Measurements from ENCODE around the gene KBTBD13.

Gene KBTBD13

GRCh38 chr15:65032801-65033537, 43.6 kb upstream of the KBTBD13 start:
- H3K36me3 ChIP-seq (ENCODE audit: control insufficient read depth in 4 of 4, insufficient read depth in 4 of 4, low read length in 3 of 4) = no peaks in the 10 kb centered on the region

DNA sequence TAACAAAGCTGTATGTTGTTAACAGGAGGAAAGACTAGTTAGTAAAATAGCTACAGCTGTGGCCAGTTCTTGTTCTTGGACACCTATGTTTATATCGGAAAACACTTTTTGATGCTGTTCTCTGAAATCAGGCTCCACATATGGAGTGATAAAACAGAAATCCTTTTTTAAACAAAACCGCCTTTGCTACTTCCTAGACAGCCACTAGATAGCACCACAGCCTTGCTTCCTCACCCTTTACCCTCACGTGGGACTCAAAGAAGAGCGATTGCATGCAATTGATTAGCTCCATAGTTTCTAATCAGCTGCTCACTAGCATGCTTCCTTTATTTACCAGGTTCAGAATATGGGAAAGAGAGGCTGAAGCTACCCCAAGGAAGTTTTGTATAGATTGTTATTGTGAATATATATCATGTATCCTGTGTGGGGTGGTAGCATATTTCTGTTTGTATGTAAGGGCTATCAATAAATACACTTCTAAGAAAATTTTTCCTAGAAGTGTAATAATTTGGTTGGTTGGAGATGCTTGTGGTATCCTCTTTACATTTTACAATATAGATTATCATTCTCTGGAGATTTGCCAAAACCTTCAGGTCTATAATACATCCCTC, 42.8 kb upstream of the KBTBD13 start:
- no peak overlapping the region for H3K27ac ChIP-seq (ENCODE audit: insufficient read depth in 1 of 2, low read depth in 1 of 2, low read length in 2 of 2, poor library complexity in 1 of 2, severe bottlenecking in 2 of 2)
- no peaks in the 10 kb centered on the region for H3K36me3 ChIP-seq (ENCODE audit: control insufficient read depth in 4 of 4, insufficient read depth in 4 of 4, low read length in 3 of 4)
- CTCF ChIA-PET = interaction anchor here (0.7 to 4.0 kb wide), 17 partner anchors 9 to 265 kb away, joined by 3 to 31 read pairs (median 4); partner anchors contain the start of genes KBTBD13 and SLC51B
- H3K9me3 ChIP-seq (ENCODE audit: control extremely low read depth in 1 of 5, control insufficient read depth in 4 of 5, insufficient read depth in 2 of 5, low read depth in 1 of 5, low read length in 4 of 5) = no peaks in the 10 kb centered on the region
- peaks cover 2 to 16% (median 9%) of the 10 kb centered on the region in 4 experiments for H3K4me1 ChIP-seq (ENCODE audit: control extremely low read depth in 1 of 4, control insufficient read depth in 4 of 4, insufficient read depth in 4 of 4, low read length in 3 of 4)
- H3K27me3 ChIP-seq (replicated peaks in 2 of 5; ENCODE audit: control insufficient read depth in 4 of 5, insufficient read depth in 5 of 5, low read length in 4 of 5) = peaks cover 0 to 3% (median 0%) of the 10 kb centered on the region in 5 experiments
- POLR2A ChIA-PET = interaction anchor here (0.5 kb wide), 1 partner anchor 31 kb away, joined by 3 read pairs; no protein-coding TSS in a partner anchor
- 0% methylated on average over 3 of the region's 4 CpGs for WGBS (ENCODE audit: insufficient coverage)
- peak; percentile 53 to 58 (median 56) for DNase-seq
- peak overlapping the region in 1 of 7 experiments; percentile 50 for H3K4me3 ChIP-seq (ENCODE audit: control insufficient read depth in 1 of 7, extremely low read depth in 1 of 7, insufficient read depth in 4 of 7, low read depth in 2 of 7, low read length in 6 of 7)

More at GRCh38 chr15:65032801-65033537, 43.6 kb upstream of the KBTBD13 start:
- ChIA-PET CTCF (interaction anchor here (1.1 to 4.0 kb wide), 11 partner anchors 9 to 70 kb away, joined by 3 to 31 read pairs (median 6); partner anchors contain the start of gene KBTBD13), POLR2A (no interaction called here)
- H3K4me1 ChIP-seq (ENCODE audit: control extremely low read depth in 1 of 4, control insufficient read depth in 4 of 4, insufficient read depth in 4 of 4, low read length in 3 of 4) = peaks cover 5 to 24% (median 17%) of the 10 kb centered on the region in 4 experiments
- peaks cover 0 to 3% (median 0%) of the 10 kb centered on the region in 5 experiments for H3K27me3 ChIP-seq (replicated peaks in 2 of 5; ENCODE audit: control insufficient read depth in 4 of 5, insufficient read depth in 5 of 5, low read length in 4 of 5)
- no peaks in the 10 kb centered on the region for H3K9me3 ChIP-seq (ENCODE audit: control extremely low read depth in 1 of 5, control insufficient read depth in 4 of 5, insufficient read depth in 2 of 5, low read depth in 1 of 5, low read length in 4 of 5)
- peak; percentile 66 to 75 (median 74) for DNase-seq
- H3K27ac ChIP-seq (ENCODE audit: insufficient read depth in 1 of 2, low read depth in 1 of 2, low read length in 2 of 2, poor library complexity in 1 of 2, severe bottlenecking in 2 of 2) = no peak overlapping the region
- peak overlapping the region in 1 of 7 experiments; percentile 50 for H3K4me3 ChIP-seq (ENCODE audit: control insufficient read depth in 1 of 7, extremely low read depth in 1 of 7, insufficient read depth in 4 of 7, low read depth in 2 of 7, low read length in 6 of 7)
- WGBS (ENCODE audit: insufficient coverage) = 39% methylated on average over 11 of the region's 13 CpGs

GRCh38 chr15:65034719-65035118, 41.8 kb upstream of the KBTBD13 start:
- POLR2A ChIA-PET = no interaction called here
- H3K4me3 ChIP-seq (ENCODE audit: control insufficient read depth in 1 of 7, extremely low read depth in 1 of 7, insufficient read depth in 4 of 7, low read depth in 2 of 7, low read length in 6 of 7) = no peak overlapping the region
- H3K27ac ChIP-seq (ENCODE audit: insufficient read depth in 1 of 2, low read depth in 1 of 2, low read length in 2 of 2, poor library complexity in 1 of 2, severe bottlenecking in 2 of 2) = no peak overlapping the region
- H3K9me3 ChIP-seq (ENCODE audit: control extremely low read depth in 1 of 5, control insufficient read depth in 4 of 5, insufficient read depth in 2 of 5, low read depth in 1 of 5, low read length in 4 of 5) = no peaks in the 10 kb centered on the region
- H3K36me3 ChIP-seq (ENCODE audit: control insufficient read depth in 4 of 4, insufficient read depth in 4 of 4, low read length in 3 of 4) = no peaks in the 10 kb centered on the region
- H3K27me3 ChIP-seq (replicated peaks in 2 of 5; ENCODE audit: control insufficient read depth in 4 of 5, insufficient read depth in 5 of 5, low read length in 4 of 5) = peaks cover 0 to 3% (median 0%) of the 10 kb centered on the region in 5 experiments
- DNase-seq = no peak
- 98% methylated on average over 10 of the region's 11 CpGs for WGBS (ENCODE audit: insufficient coverage)
- CTCF ChIA-PET = interaction anchor here (0.7 to 4.0 kb wide), 12 partner anchors 8 to 348 kb away, joined by 3 to 31 read pairs (median 4); partner anchors contain the start of genes KBTBD13 and SLC51B
- peaks cover 2 to 14% (median 7%) of the 10 kb centered on the region in 4 experiments for H3K4me1 ChIP-seq (ENCODE audit: control extremely low read depth in 1 of 4, control insufficient read depth in 4 of 4, insufficient read depth in 4 of 4, low read length in 3 of 4)

DNA sequence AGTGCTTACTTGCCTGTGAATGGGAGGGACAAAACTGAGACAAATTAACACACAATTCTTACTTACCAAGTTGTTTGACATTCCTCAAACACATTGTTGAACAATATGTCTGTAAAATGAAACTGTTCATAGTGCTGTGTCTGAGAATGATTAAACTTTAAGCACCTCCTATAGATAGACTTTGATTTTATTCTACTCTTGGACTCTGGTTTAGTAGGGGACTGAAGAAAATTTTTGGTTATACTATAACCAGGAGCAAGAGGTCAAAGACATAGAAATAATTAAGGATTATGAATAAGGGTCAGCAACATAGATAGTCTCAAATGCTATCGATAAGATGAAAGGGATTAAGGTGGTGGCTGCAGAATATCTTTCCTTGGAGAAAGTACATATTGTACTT, 39.2 kb upstream of the KBTBD13 start:
- DNase-seq = no peak
- ChIA-PET POLR2A (no interaction called here), CTCF (interaction anchor here (0.7 kb wide), 1 partner anchor 278 kb away, joined by 3 read pairs; no protein-coding TSS in a partner anchor)
- peaks cover 0 to 1% (median 0%) of the 10 kb centered on the region in 5 experiments for H3K27me3 ChIP-seq (replicated peaks in 2 of 5; ENCODE audit: control insufficient read depth in 4 of 5, insufficient read depth in 5 of 5, low read length in 4 of 5)
- H3K27ac ChIP-seq (ENCODE audit: insufficient read depth in 1 of 2, low read depth in 1 of 2, low read length in 2 of 2, poor library complexity in 1 of 2, severe bottlenecking in 2 of 2) = no peak overlapping the region
- H3K4me1 ChIP-seq (ENCODE audit: control extremely low read depth in 1 of 4, control insufficient read depth in 4 of 4, insufficient read depth in 4 of 4, low read length in 3 of 4) = peaks cover 2 to 12% (median 7%) of the 10 kb centered on the region in 4 experiments
- WGBS (ENCODE audit: insufficient coverage) = no CpG with 5 or more reads among the region's 1 CpG
- H3K36me3 ChIP-seq (ENCODE audit: control insufficient read depth in 4 of 4, insufficient read depth in 4 of 4, low read length in 3 of 4) = no peaks in the 10 kb centered on the region
- no peaks in the 10 kb centered on the region for H3K9me3 ChIP-seq (ENCODE audit: control extremely low read depth in 1 of 5, control insufficient read depth in 4 of 5, insufficient read depth in 2 of 5, low read depth in 1 of 5, low read length in 4 of 5)
- H3K4me3 ChIP-seq (ENCODE audit: control insufficient read depth in 1 of 7, extremely low read depth in 1 of 7, insufficient read depth in 4 of 7, low read depth in 2 of 7, low read length in 6 of 7) = no peak overlapping the region

- no peaks in the 10 kb centered on the region for H3K36me3 ChIP-seq (ENCODE audit: control insufficient read depth in 4 of 4, insufficient read depth in 4 of 4, low read length in 3 of 4)
- no peaks in the 10 kb centered on the region for H3K9me3 ChIP-seq (ENCODE audit: control extremely low read depth in 1 of 5, control insufficient read depth in 4 of 5, insufficient read depth in 2 of 5, low read depth in 1 of 5, low read length in 4 of 5)
- DNase-seq = no peak
- CTCF ChIA-PET = interaction anchor here (1.1 to 1.7 kb wide), 5 partner anchors 13 to 63 kb away, joined by 3 to 6 read pairs (median 5); no protein-coding TSS in a partner anchor
- no peaks in the 10 kb centered on the region for H3K27me3 ChIP-seq (replicated peaks in 2 of 5; ENCODE audit: control insufficient read depth in 4 of 5, insufficient read depth in 5 of 5, low read length in 4 of 5)
- 92% methylated on average over 3 of the region's 3 CpGs for WGBS (ENCODE audit: insufficient coverage)
- no peak overlapping the region for H3K27ac ChIP-seq (ENCODE audit: insufficient read depth in 1 of 2, low read depth in 1 of 2, low read length in 2 of 2, poor library complexity in 1 of 2, severe bottlenecking in 2 of 2)
- no peak overlapping the region for H3K4me3 ChIP-seq (ENCODE audit: control insufficient read depth in 1 of 7, extremely low read depth in 1 of 7, insufficient read depth in 4 of 7, low read depth in 2 of 7, low read length in 6 of 7)
- H3K4me1 ChIP-seq (ENCODE audit: control extremely low read depth in 1 of 4, control insufficient read depth in 4 of 4, insufficient read depth in 4 of 4, low read length in 3 of 4) = peaks cover 1 to 5% (median 3%) of the 10 kb centered on the region in 4 experiments
- POLR2A ChIA-PET = no interaction called here
Observed at GRCh38 chr15:65038428-65038827, 38.1 kb upstream of the KBTBD13 start.

DNA sequence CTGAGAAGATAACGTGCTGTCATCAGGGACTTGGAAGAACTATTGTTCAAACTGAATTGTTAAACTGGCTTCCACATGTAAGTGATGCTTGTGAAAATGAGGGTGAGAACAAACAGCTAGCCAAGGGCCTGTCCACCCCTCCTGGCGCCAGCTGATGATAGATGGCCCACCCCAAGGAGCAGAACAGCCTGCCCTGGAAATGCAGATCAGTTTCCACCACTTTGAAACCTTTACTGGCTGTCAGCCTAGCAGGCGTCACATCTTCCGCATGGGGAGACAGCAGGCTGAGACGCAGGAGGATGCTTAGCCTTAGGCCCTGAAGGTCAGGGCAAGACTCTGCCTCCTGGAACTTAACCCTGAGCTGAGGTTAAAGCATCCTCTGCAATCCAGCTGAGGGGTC, 37.7 kb upstream of the KBTBD13 start:
- 100% methylated on average over 4 of the region's 5 CpGs for WGBS (ENCODE audit: insufficient coverage)
- ChIA-PET POLR2A (interaction anchor here (0.6 kb wide), 1 partner anchor 14 kb away, joined by 4 read pairs; no protein-coding TSS in a partner anchor), CTCF (interaction anchor here (1.1 to 1.7 kb wide), 5 partner anchors 12 to 62 kb away, joined by 3 to 6 read pairs (median 5); no protein-coding TSS in a partner anchor)
- Histone ChIP-seq H3K27me3 (replicated peaks in 2 of 5; ENCODE audit: control insufficient read depth in 4 of 5, insufficient read depth in 5 of 5, low read length in 4 of 5) (no peaks in the 10 kb centered on the region), H3K4me1 (ENCODE audit: control extremely low read depth in 1 of 4, control insufficient read depth in 4 of 4, insufficient read depth in 4 of 4, low read length in 3 of 4) (peaks cover 0 to 1% (median under 1%) of the 10 kb centered on the region in 4 experiments), H3K4me3 (ENCODE audit: control insufficient read depth in 1 of 7, extremely low read depth in 1 of 7, insufficient read depth in 4 of 7, low read depth in 2 of 7, low read length in 6 of 7) (no peak overlapping the region), H3K27ac (ENCODE audit: insufficient read depth in 1 of 2, low read depth in 1 of 2, low read length in 2 of 2, poor library complexity in 1 of 2, severe bottlenecking in 2 of 2) (no peak overlapping the region), H3K36me3 (ENCODE audit: control insufficient read depth in 4 of 4, insufficient read depth in 4 of 4, low read length in 3 of 4) (no peaks in the 10 kb centered on the region), H3K9me3 (ENCODE audit: control extremely low read depth in 1 of 5, control insufficient read depth in 4 of 5, insufficient read depth in 2 of 5, low read depth in 1 of 5, low read length in 4 of 5) (no peaks in the 10 kb centered on the region)
- no peak for DNase-seq

Measured in common myeloid progenitor, CD34-positive (primary cell).